ENCODE data around the gene YBX2.
"Not testable (repeated sequence)": the region's sequence is repeated elsewhere in the genome, so short reads cannot be mapped to it uniquely, and the experiment has no call there.

Gene YBX2

GRCh38 chr17:7262935-7263800 lies 31.3 kb downstream of the YBX2 start:
- no peak for DNase-seq (ENCODE audit: low read depth)

DNA sequence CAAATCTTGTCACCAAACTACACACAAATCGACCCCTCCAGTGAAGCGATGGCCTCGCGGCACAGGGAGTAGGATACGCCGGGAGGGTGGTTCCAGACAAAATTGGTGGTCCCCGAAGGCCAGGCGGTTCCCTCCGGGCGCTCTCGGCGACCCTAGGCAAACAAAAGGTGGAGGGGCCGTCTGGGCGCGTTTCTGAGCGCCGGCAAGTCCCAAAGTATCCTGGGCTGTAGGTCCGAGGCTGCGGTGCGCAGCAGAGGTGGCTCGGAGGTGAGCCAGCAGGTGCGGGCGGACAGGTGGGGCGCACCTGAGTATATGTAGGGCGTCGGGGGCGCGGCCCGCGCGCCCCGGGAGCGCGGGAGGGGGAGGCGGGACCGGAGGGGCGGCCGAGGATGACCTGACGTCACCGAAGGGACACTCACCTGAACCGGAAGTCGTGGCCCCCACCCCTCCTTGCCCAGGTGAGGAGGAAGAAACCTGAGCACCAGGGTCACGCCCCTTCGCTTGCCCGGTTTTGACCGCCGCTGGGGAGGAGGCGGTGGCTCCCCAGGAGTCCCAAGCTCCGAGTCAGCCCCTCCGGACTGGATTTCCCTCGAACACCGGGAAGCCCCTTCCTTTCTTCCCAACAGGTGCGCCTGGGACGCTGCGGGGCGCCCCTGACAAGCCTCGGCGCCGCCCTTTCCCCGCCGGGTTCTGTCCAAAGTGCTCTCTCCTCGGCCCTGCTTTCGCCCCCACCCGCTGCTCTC lies 32.1 kb downstream of the YBX2 start, which contains the start of gene CLDN7:
CLDN7 (minus strand) TSS at position 287 of the 743 bp plus-strand sequence. CDS start 435 bp downstream, outside the sequence.
- DNase-seq (ENCODE audit: low read depth): no peak

DNA sequence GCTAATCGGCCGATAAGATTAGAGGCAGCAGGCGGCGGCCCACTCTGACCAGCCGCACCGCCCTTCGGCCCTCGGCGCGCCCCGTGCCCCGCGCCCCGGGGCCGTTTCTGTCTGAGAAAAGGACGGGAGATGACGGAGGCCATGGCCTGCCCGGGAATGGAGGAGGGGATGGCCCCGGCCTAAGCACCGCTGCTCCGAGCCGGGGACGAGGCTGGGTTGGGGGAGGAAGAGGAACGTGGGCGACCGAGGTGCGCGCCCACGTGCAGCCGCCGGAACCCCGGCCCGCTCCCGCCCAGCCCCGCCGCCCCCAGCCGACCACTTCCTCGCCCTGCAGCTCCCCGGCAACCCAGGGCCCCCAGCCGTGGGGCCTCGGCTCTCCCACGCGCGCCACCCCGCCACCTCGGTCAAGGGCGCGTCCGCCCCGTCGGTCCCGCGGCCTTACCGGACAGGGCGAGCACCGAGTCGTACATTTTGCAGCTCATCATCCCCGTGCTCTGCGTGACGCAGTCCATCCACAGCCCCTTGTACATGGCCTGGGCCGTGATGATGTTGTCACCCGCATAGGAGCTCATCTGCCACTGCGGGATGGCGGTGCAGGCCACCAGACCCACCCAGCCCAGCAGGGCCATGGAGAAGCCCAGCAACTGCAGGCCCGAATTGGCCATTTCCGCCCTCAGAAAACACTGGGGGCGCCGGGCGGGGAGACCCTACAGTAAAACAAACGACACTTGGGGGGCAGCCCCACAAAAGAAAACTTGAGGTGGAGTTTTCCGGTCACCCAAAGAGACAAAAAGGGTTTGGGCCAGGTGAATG lies 32.9 kb downstream of the YBX2 start:
- DNase-seq (ENCODE audit: low read depth): no peak

DNA sequence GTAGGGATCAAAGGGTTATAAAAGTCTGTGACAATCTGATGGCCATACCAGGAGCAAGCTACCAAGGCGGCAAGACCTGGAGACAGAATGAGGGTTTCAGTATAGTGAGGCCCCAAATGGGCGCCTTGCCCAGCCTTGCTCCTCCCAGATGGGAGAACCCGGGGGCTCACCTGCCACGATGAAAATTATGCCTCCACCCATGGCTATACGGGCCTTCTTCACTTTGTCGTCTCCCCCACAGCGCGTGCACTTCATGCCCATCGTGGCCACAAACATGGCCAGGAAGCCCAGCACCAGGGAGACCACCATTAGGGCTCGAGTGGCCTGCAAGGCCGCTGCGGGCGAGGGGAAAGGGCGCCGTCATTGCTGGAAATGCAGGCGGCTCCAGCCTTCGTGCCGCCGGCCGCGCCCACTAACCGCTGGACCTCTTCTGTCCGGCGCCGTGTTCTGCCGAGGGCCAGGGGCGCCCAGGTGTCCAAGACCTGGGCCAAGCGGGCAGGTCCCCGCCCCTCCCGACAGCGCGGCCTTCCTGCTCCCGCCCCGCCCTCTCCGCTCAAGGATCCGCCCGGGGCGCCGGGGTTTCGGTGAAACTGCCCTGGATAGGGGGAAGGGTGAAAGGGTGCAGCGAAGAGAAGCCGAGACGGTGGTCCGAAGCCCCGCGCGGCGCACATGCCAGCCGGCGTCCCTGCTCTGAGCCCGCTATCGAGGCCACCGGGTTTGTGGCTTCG lies 33.6 kb downstream of the YBX2 start:
- no peak for DNase-seq (ENCODE audit: low read depth)

GRCh38 chr17:7260151-7260550 lies 34.3 kb downstream of the YBX2 start:
- no peak for DNase-seq (ENCODE audit: low read depth)

DNA sequence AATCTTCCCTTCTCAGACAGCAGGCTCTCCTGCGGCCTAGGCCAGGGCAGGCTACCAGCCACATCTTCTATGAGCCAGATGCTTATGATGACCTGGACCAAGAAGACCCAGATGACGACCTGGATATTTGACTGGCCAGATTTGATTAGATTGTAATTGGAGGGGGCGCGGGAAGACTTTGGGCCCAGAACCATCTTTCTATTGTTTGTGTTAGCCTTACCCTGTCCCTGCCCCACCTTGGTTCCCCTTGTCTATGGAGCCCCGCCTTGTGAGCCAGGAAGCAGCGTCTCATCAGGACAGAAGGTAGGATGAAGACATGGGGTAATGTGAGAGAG lies 34.9 kb downstream of the YBX2 start:
- no peak for DNase-seq (ENCODE audit: low read depth)

- DNase-seq (ENCODE audit: low read depth): no peak
Measured at GRCh38 chr17:7258731-7259554, 35.5 kb downstream of the YBX2 start.

GRCh38 chr17:7256766-7257456 lies 37.5 kb downstream of the YBX2 start:
- no peak for DNase-seq (ENCODE audit: low read depth)

GRCh38 chr17:7254511-7254910 lies 39.9 kb downstream of the YBX2 start:
- DNase-seq (ENCODE audit: low read depth): no peak

DNA sequence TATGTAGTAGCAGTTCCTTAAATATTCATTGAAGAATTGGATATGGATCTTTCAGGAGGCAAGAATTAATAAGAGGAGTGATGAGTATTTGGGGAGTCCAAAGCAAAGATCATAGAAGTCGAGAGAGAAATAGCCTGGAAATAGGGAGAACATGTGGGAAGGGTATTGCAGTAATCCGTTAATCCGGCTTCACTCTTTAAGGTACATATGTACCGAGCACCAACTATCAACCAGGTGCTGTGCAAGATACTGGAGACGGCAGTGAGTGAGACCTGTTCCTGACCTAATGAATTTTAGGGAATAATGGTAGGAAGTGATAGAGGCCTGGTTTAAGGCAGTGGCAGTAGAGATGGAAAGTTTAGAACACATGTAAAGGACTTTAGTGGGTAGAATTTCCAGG lies 41.4 kb downstream of the YBX2 start:
- DNase-seq (ENCODE audit: low read depth): no peak

DNA sequence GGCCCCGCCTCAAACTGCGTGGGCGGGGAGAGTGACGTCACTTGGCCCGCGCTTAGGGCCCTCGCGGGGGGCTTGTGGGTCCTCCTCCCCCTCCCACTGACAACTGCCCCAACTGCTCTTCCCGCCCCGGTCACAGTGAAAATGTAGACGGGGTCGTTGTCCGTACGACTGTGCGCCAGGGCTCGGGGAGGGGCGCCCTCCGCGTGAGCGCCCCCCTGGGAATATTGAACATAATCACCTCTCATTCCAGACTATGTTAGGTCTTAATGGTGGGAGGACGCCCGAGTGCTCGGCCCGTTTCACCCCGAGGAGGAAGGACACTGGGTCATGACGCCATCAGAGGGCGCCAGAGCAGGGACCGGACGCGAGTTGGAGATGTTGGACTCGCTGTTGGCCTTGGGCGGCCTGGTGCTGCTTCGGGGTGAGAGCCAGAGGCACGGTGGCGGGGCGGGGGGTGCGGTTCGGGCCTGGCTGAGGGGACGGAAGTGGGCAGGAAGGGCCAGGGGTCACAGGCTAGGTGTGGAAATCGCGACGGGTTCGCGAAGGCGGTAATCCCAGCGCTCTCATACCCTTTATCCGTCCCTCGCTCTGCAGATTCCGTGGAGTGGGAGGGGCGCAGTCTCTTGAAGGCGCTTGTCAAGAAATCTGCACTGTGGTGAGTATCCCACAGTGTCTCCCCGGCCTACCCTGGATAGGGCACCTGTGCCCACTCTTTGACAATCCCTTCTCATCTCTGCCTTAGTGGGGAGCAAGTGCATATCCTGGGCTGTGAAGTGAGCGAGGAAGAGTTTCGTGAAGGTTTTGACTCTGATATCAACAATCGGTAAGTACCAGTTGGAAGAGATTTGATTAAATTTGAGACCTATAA lies 42.0 kb downstream of the YBX2 start, which contains the start of gene ELP5:
ELP5 (plus strand) TSS at position 40 of the 868 bp plus-strand sequence; CDS start at position 376, 336 bp downstream.
- peak; percentile 80 for DNase-seq (ENCODE audit: low read depth)

GRCh38 chr17:7251661-7252175 lies 42.7 kb downstream of the YBX2 start, which contains the start of gene CTDNEP1:
Gene CTDNEP1, minus strand, starts transcription at chr17:7251734. Its CDS starts 438 bp downstream, at chr17:7251296.
- DNase-seq (ENCODE audit: low read depth): peak; percentile 98

GRCh38 chr17:7250695-7251627 lies 43.5 kb downstream of the YBX2 start:
- no peak for DNase-seq (ENCODE audit: low read depth)

DNA sequence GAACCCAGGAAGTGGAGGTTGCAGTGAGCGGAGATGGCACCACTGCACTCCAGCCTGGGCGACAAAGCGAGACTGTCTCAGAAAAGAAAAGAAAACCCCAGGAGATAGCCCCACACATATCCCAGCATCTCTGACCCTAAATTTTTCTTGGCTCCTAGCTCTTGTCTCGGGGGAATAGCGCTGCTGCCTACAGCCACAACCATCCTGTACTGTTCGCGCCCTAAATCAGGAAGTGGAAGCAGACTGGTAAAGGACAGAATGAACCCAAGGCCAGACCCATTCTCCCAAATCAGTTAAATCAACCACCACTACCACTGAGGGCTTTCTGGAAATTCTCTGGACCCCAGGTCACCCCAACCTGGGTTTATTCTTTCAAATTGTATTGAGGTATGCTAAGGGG lies 44.6 kb downstream of the YBX2 start:
- DNase-seq (ENCODE audit: low read depth): no peak

GRCh38 chr17:7249214-7249613 lies 45.2 kb downstream of the YBX2 start:
- DNase-seq (ENCODE audit: low read depth): no peak

DNA sequence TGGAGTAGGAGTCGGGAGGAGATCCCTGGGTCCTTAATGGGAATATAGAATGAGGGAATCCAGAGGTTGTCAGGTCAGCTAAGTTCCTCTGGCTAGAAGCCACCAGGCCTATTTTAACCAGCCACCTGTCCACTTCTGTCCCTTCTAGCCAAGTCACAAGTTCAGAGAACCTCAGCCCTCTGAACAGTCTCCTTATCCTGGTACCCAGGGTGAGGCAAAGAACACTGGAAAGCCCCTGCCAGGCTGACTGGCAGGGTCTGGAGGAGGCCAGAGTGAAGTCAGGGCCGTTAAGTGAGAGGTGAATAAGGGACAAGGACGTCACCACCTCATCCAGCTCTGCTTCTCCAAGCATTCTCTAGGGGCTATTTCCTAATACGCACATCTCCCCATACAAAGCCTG lies 45.6 kb downstream of the YBX2 start:
- no peak for DNase-seq (ENCODE audit: low read depth)

DNA sequence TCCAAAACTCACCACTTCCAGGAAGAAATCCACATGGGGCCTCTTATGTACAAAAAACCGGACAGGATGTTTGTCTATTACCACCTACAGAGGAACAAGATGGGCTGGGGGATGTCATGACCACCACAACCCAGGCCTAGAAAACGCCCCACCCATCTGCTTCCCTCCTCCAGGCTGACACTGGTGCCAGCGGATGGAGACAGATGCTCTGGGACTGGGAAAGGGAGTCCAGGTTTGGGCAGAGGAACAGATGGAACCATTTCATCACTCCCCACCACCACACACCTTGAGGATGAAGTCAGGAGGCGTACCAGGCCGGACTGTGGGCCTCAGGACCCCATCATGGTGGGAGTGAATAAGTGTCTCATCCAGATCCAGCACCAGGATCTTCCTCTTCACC lies 47.7 kb downstream of the YBX2 start:
- no peak for DNase-seq (ENCODE audit: low read depth)

- not testable (repeated sequence) for DNase-seq (ENCODE audit: low read depth)
Measured at GRCh38 chr17:7243838-7244237, 50.6 kb downstream of the YBX2 start.

Measured in activated T-helper 9 cell treated with anti-CD3 and anti-CD28 coated beads, Interleukin-2, amount 50 U/mL, for 16 hours (primary cell).